HK-2 (cell line): ENCODE measurements around the gene CEP112.
A peak's percentile ranks its signal among the peaks of the same experiment; 100 is the strongest.
"Not testable (repeated sequence)": the region's sequence is repeated elsewhere in the genome, so short reads cannot be mapped to it uniquely, and the experiment has no call there.

ENCODE experiments used
- DNase-seq: peaks from one replicate; pipeline ENCODE4 v3.0.0-alpha.2; 2018; ENCODE audit not compliant: unreplicated experiment

CEP112 gene

DNA sequence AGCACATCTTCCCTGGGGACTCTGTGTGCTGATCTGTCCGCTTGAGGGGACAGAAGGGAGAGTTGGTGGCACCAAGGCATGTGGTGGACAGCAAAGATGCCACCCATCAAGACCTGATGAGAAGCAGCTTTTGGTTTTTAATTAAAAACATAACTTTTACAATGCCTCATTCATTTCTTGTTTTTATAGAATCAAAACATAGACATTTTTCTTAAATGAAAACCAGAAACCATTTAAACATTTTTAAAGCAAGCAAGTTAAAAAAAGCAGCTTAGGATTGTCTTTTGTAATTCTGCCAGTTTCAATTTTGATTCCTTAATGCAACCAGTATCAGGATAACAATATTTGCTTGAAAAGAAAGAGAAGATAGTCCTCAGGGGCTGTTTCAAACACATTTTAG, 506.8 kb downstream of the CEP112 start:
- DNase-seq: no peak

DNA sequence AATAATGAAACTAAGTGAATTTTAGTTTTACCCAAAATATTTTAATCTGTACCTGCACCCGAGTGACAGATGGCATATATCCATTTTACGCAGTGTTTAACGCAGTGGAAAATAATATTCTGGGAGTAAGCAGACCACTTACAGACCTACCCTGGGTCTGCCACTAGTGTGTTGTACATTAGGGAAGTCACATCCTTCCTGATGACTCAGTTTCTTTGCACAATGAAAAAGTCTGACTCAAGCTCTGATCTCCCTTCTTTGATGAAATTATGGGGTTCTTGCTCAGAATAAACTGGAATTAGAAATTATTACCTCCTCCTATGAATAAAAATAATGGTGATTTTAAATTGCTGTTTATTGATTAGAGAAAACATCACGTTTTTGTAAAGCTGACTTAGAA, 507.3 kb downstream of the CEP112 start:
- DNase-seq: no peak

DNA sequence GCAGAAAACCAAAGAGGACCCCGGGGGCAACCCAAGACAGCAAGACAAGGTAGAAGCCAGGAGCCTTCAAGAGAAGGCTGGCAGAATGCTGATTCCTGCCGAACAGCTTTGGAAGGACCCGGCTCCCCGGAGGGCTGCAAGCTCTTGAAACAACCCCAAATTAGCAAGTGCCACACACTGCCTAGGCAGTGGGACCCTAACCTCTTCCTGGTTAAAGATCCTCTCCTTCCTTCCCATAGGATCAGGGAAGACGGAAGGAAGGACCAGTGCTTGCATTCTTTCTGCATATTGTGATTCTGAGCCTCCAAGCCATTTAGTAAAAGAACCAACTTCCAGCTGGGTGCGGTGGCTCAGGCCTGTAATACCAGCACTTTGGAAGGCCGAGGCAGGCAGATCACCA, 508.5 kb downstream of the CEP112 start:
- no peak for DNase-seq

- not testable (repeated sequence) for DNase-seq
Observed at GRCh38 chr17:65681763-65682162, 510.2 kb downstream of the CEP112 start.

GRCh38 chr17:65679165-65679845, 512.6 kb downstream of the CEP112 start:
- no peak for DNase-seq

- no peak for DNase-seq
Observed at GRCh38 chr17:65678546-65678945, 513.4 kb downstream of the CEP112 start.

- no peak for DNase-seq
Observed at GRCh38 chr17:65677932-65678331, 514.0 kb downstream of the CEP112 start.

GRCh38 chr17:65674246-65675045, 517.5 kb downstream of the CEP112 start:
- no peak for DNase-seq

GRCh38 chr17:65670667-65671371, 521.1 kb downstream of the CEP112 start:
- DNase-seq: no peak

GRCh38 chr17:65668211-65668610, 523.7 kb downstream of the CEP112 start:
- no peak for DNase-seq

- no peak for DNase-seq
Observed at GRCh38 chr17:65667656-65668055, 524.3 kb downstream of the CEP112 start.

- DNase-seq: no peak
Observed at GRCh38 chr17:65666876-65667321, 525.0 kb downstream of the CEP112 start.

DNA sequence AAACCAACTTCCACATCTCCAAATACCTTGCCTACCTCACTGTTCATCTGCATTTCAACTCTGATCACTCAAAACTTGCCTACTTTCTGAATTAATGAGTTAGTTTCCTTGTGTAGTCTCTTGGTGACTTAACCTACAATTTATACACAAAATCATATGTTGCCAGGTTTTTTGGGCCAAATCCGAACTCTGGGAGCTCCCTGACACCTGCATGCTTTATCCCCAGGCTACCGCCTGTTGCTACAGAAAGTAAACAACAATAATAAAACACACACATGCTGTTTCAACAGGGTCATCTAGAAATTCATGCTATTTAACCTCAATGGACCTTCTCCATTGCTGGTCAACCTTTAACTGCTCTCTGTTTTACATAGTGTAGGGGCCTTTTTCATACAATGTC, 526.0 kb downstream of the CEP112 start:
- no peak for DNase-seq

DNA sequence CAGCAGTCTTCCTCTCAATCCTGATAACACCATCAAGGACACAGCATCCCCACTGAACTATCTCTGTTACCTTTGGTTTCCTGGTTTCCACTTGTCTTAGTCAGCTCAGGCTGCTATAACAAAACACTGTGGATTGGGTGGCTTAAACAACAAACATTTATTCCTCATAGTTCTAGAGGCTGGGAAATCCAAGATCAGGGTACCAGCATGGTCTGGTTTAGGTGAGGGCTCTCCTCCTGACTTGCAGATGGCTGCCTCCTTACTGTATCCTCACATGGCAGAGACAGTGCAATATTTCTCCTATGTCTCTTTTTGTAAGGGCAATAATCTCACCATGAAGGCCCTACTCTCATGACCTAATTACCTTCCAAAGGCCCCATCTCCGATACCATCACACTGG, 527.2 kb downstream of the CEP112 start:
- DNase-seq: no peak

- no peak for DNase-seq
Observed at GRCh38 chr17:65664266-65664665, 527.7 kb downstream of the CEP112 start.

- DNase-seq: no peak
Observed at GRCh38 chr17:65662196-65662595, 529.7 kb downstream of the CEP112 start.

DNA sequence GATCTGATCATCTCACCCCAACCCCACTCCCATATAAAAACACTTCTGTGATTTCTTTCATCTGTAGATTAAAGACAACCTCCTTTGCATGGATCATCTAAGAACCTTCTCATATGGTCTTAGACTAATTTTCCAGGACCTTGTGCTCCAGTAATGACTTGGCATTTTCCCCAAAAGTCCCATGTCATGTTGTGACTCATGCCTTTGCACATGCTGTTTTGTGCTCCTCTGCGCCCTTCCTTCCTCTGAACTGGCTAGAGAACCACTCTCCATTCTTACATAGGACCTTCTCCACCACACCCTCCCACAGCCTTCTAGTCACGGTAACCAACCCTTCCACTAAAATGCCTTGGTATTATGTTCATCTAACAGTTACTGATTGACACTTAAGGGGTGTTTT, 531.0 kb downstream of the CEP112 start:
- DNase-seq: peak; percentile 1

- no peak for DNase-seq
Observed at GRCh38 chr17:65660078-65660477, 531.9 kb downstream of the CEP112 start.

DNA sequence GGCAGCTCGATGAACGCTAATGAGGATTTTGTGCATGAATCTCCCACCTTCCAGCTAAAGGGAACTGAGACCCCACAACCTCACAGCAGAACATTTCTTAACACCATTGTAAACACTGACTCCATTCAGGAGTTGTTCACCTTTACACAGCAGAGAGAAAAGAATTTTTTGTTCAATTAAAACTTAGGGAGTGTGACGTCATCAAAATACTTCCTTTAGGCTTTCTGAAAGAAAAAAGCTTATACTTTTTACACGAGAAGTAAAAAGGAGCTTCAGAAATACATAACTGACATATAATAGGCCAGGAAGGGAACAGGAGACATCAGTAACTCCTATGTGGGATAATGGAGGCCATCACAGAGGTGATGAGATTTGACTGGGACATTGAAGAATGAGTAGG, 532.4 kb downstream of the CEP112 start:
- DNase-seq: no peak

DNA sequence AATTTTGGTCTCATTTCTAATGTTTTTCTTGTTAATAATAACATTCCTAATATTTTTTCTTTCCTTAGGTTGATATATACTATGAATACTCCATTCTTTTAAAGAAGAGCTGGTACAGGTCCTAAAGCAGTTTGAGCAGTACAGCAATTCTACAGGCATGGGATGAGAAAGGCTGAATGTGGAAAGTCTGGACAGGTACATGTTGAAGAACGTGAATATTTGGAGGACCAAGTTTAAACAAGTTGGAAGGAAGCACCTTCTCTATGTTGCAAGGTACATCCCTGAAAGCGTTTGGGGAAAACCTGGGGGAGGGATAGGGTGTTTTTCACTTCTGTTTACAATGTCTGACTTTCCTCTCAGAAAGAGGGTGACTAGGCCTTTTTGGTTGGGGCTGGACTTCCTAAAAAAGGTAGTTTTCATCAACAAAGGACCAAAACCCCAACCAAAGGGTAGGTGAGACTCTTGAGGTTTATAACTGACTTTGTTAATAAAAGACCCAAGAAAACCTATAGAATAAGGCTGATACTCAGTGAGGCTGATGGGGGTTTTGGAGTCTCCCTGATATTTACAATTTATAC, 534.6 kb downstream of the CEP112 start:
- no peak for DNase-seq

DNA sequence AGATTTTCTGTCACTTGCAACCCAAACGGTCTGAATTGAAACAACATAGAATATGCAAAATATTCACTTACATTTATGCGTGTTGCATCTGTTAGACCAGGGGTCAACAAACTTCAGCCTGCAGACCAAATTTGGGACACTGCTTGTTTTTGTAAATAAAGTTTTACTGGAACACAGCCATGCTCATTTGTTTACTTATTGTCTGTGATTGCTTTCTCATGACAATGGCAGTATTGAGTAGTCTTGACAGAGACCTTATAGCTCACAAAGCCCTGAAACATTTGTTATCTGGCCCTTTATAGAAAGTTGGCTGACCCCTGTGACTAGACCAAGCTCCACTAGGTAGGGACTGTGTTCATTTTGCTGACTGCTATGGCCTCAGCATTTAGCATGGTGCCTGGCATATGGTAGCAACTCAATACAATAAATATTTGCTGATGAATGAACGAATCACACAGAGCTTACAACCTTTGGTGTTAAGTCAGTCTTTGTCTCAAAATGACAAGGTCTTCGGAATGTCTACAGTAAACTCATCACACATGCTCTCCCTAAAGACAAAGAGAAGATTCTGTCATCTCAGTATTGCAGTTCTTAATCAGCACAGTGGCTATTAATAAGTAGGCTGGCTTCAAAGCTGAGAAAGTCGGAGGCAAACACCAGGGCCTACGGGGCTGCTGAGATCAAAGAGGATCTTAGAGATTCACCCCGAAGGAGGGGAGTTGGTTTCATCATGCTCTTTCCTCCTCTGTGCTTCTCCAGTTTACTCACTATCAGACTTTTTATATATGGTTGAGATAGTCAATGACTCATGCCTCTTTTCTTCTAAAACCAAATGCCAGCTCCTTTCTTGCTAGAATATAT, 535.3 kb downstream of the CEP112 start:
- DNase-seq: no peak
